ENCODE measurements around the gene PRKCD. TPM values are rescaled to one million over a fixed set of nuclear protein-coding genes. Genes with fewer than 3 reads are reported as not detected.
A peak's percentile ranks its signal among the peaks of the same experiment; 100 is the strongest.

The PRKCD gene
- total and polyA plus RNA-seq, 2 of the 4 experiments (the other 2 are of a cell fraction) = 4.3 to 19.0 TPM

DNA sequence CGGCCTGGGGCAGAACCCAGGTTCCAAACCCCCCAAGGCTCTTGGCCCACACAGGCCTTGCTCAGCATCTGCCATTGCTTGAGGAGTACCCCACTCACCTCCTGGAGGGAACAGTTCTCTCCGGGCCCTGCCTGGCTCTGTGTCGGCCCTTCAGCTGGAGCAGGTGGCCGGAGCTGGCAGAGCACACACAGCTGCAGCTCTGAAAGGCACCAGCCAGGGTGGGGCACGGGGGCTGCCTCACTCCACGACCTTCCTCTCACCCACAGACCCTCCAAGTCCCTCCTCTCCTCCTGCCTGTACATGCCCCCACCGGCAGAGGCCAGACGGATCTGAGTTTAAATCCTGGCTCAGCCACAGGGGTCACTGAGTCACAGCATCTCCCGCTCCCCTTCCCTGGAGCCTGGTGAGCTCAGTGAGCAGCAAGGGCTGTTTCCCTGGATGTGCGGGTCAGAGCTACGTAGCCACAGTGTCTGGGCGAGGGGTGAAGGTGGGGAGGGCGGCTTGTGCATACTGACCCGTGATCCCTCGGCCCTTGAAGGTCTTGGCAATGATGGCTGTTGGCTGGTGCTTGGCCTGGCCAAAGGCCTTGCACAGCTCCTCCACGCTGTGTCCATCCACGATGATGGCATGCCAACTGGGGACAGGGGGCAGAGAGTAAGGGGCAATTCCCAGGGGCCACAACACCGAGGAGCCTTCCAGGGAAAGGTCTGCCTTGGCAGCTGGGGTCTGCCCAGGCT, 71.8 kb downstream of the PRKCD start:
- Histone ChIP-seq H3K23ac (ENCODE audit: low read depth, low read length) (no peak overlapping the region), H3K9me1 (ENCODE audit: insufficient read depth, low read length) (peaks cover 17% of the 10 kb centered on the region), H3K4ac (ENCODE audit: low read depth, low read length) (peak overlapping the region; percentile 35; the same call in 1 of the 2 replicates), H3K9ac (ENCODE audit: low read depth, low read length) (no peak overlapping the region), H3K79me1 (ENCODE audit: low read depth in 1 of 2, low read length in 2 of 2) (peaks cover 52 to 84% of the 10 kb centered on the region in 2 experiments), H2BK15ac (ENCODE audit: low read depth, low read length) (no peak overlapping the region), H3K36me3 (ENCODE audit: control insufficient read depth, insufficient read depth, low read length) (peaks cover 88% of the 10 kb centered on the region), H4K8ac (ENCODE audit: low read depth in 2 of 2, low read length in 2 of 2) (no peak overlapping the region), H2BK120ac (ENCODE audit: low read depth, low read length) (no peak overlapping the region), H4K91ac (ENCODE audit: insufficient read depth, low read depth, low read length) (no peak overlapping the region), H2AK5ac (ENCODE audit: low read depth, low read length) (0 out of 2 replicates have a peak overlapping the region, but pooled peaks have one; percentile 9), H3K14ac (replicated peaks; ENCODE audit: low read depth, low read length) (no peak overlapping the region), H2AFZ (replicated peaks; ENCODE audit: low read length, poor library complexity) (peak overlapping the region; percentile 17), H3K27ac (ENCODE audit: insufficient read depth, low read length) (peak overlapping the region; percentile 48; the same call in 1 of the 2 replicates), H3K4me1 (ENCODE audit: control insufficient read depth, insufficient read depth, low read length) (peaks cover 15% of the 10 kb centered on the region), H4K5ac (ENCODE audit: low read depth, low read length) (no peak overlapping the region), H3K27me3 (ENCODE audit: control insufficient read depth, insufficient read depth, low read length) (no peaks in the 10 kb centered on the region), H2BK5ac (ENCODE audit: low read depth, low read length, poor library complexity, severe bottlenecking) (peak overlapping the region; percentile 66), H3K4me3 (ENCODE audit: insufficient read depth, low read depth, low read length) (no peak overlapping the region), H3K4me2 (ENCODE audit: low read depth, low read length) (no peak overlapping the region), H2BK20ac (ENCODE audit: low read depth, low read length) (no peak overlapping the region; the same call in 1 of the 2 replicates), H3K9me3 (ENCODE audit: control insufficient read depth, insufficient read depth, low read length) (no peaks in the 10 kb centered on the region), H4K20me1 (ENCODE audit: insufficient read depth, low read length) (peaks cover 16% of the 10 kb centered on the region), H3K18ac (ENCODE audit: low read depth, low read length) (no peak overlapping the region), H2AK9ac (replicated peaks; ENCODE audit: low read depth, low read length, poor library complexity) (peak overlapping the region; percentile 26), H3K56ac (ENCODE audit: extremely low read depth, insufficient read depth, low read length) (no peak overlapping the region)
- intact Hi-C loops (cut with micrococcal nuclease) (no loop called here), in situ Hi-C loops (cut with MboI; ENCODE audit: low sequenced_read_pairs) (no loop called here), dilution Hi-C loops (cut with HindIII; ENCODE audit: low sequenced_read_pairs, unreplicated experiment) (no loop called here)
- POLR2A ChIA-PET (ENCODE audit: unreplicated experiment) = no interaction called here
- DNase-seq (no peak), ATAC-seq (ENCODE audit: low read depth) (no peak)
- no TSS peak for BruUV-seq (replicated peaks)
- WGBS, 2 experiments (ENCODE audit: extremely low coverage in 2 of 2, insufficient read length in 1 of 2) = 86% methylated on average over 7 of the region's 18 CpGs; no CpG with 5 or more reads in 1 of the 2 experiments
- CTCF ChIA-PET = no interaction called here
- TF ChIP-seq MAFK (IDR thresholded peaks at IDR 0.05; ENCODE audit: low read depth, low read length) = no peak
- no peak for TF ChIP-seq MXI1 (IDR thresholded peaks at IDR 0.05; ENCODE audit: borderline replicate concordance, low read depth, low read length)
- no peak for TF ChIP-seq SMC3 (IDR thresholded peaks at IDR 0.05; ENCODE audit: low read depth, low read length)
- no peak for TF ChIP-seq RFX5 (IDR thresholded peaks at IDR 0.05; ENCODE audit: low read depth, low read length)
- TF ChIP-seq NFE2L2 (IDR thresholded peaks at IDR 0.05; ENCODE audit: low read depth, low read length) = no peak
- TF ChIP-seq POLR2A (IDR thresholded peaks at IDR 0.05; ENCODE audit: low read depth, low read length) = no peak
- TF ChIP-seq, protein P1, sequence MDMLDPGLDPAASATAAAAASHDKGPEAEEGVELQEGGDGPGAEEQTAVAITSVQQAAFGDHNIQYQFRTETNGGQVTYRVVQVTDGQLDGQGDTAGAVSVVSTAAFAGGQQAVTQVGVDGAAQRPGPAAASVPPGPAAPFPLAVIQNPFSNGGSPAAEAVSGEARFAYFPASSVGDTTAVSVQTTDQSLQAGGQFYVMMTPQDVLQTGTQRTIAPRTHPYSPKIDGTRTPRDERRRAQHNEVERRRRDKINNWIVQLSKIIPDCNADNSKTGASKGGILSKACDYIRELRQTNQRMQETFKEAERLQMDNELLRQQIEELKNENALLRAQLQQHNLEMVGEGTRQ (IDR thresholded peaks at IDR 0.05; ENCODE audit: low read depth, low read length) = no peak
- TF ChIP-seq RCOR1 (IDR thresholded peaks at IDR 0.05; ENCODE audit: insufficient replicate concordance, low read length) = no peak
- TF ChIP-seq BHLHE40 (IDR thresholded peaks at IDR 0.05; ENCODE audit: low read depth, low read length) = no peak
- TF ChIP-seq FOS (IDR thresholded peaks at IDR 0.05; ENCODE audit: low read depth, low read length) = no peak
- no peak for TF ChIP-seq CHD1 (IDR thresholded peaks at IDR 0.05; ENCODE audit: low read depth, low read length)
- no peak for TF ChIP-seq ELK1 (IDR thresholded peaks at IDR 0.05; ENCODE audit: borderline replicate concordance, low read depth, low read length)
- TF ChIP-seq CEBPB (IDR thresholded peaks at IDR 0.05; ENCODE audit: low read depth, low read length) = no peak
- TF ChIP-seq MAZ (IDR thresholded peaks at IDR 0.05; ENCODE audit: borderline replicate concordance, low read depth, low read length) = no peak
- TF ChIP-seq RAD21 (IDR thresholded peaks at IDR 0.05; ENCODE audit: low read length) = no peak

All from IMR-90 (cell line).